HepG2 (cell line): Measurements from ENCODE around the gene PIGV. TPM values are rescaled to one million over a fixed set of nuclear protein-coding genes. Genes with fewer than 3 reads are reported as not detected.
A peak's percentile ranks its signal among the peaks of the same experiment; 100 is the strongest.

Source experiments
- ATRX ChIP-seq: sonication (generic); formaldehyde crosslinking; IDR thresholded peaks from 2 replicates; pipeline ENCODE4 v1.4.0; 2020; ENCODE audit warnings: missing genetic modification reagents, borderline replicate concordance
- FOXC1 ChIP-seq: sonication (generic); formaldehyde crosslinking; IDR thresholded peaks from 2 replicates; pipeline ENCODE4 v1.8.0; 2022; ENCODE audit warnings: mild to moderate bottlenecking, missing genetic modification reagents, borderline replicate concordance
- FUBP1 ChIP-seq: sonication (generic); formaldehyde crosslinking; IDR thresholded peaks from 2 replicates; pipeline ENCODE4 v1.5.1; 2020; ENCODE audit warnings: missing genetic modification reagents, mild to moderate bottlenecking, borderline replicate concordance
- GPBP1L1 ChIP-seq: sonication (generic); formaldehyde crosslinking; IDR thresholded peaks from 2 replicates; pipeline ENCODE4 v1.5.0; 2020; ENCODE audit warnings: mild to moderate bottlenecking, missing genetic modification reagents
- MAFG ChIP-seq: sonication (generic); formaldehyde crosslinking; IDR thresholded peaks from 2 replicates; pipeline ENCODE4 v1.5.1; 2020; ENCODE audit warnings: mild to moderate bottlenecking, missing genetic modification reagents
- MAZ ChIP-seq, 2 experiments: sonication (generic) in 1 of 2; formaldehyde crosslinking in 1 of 2; IDR thresholded peaks; 2 replicates each; pipeline versions ENCODE4 v1.5.0 to v1.6.1; 2012 to 2020; ENCODE audit warnings: low read depth in 2 of 2, mild to moderate bottlenecking in 2 of 2, borderline replicate concordance in 1 of 2, improper control_type of control experiment in 1 of 2, low read length in 1 of 2, missing genetic modification reagents in 1 of 2, moderate library complexity in 1 of 2
- MTF2 ChIP-seq: sonication (generic); formaldehyde crosslinking; IDR thresholded peaks from 2 replicates; pipeline ENCODE4 v1.5.0; 2020; ENCODE audit warnings: missing genetic modification reagents, borderline replicate concordance
- NFYB ChIP-seq: sonication (generic); formaldehyde crosslinking; IDR thresholded peaks from 2 replicates; pipeline ENCODE4 v1.4.0; 2020; ENCODE audit warnings: missing genetic modification reagents
- PHF5A ChIP-seq: IDR thresholded peaks from one replicate; pipeline ENCODE4 v1.6.1; 2018; ENCODE audit warnings: low read depth, missing genetic modification reagents; ENCODE audit not compliant: unreplicated experiment
- PHF8 ChIP-seq: sonication (generic); formaldehyde crosslinking; IDR thresholded peaks from 2 replicates; pipeline ENCODE4 v1.5.0; 2020; ENCODE audit warnings: missing genetic modification reagents
- RERE ChIP-seq: IDR thresholded peaks from 2 replicates; pipeline ENCODE4 v1.6.1; 2016; ENCODE audit warnings: low read depth, missing genetic modification reagents, missing compliant biosample characterization
- SNAPC5 ChIP-seq: sonication (generic); formaldehyde crosslinking; IDR thresholded peaks from 2 replicates; pipeline ENCODE4 v1.8.1; 2023; ENCODE audit warnings: mild to moderate bottlenecking, missing genetic modification reagents, borderline replicate concordance
- TRAFD1 ChIP-seq: sonication (generic); formaldehyde crosslinking; IDR thresholded peaks from 2 replicates; pipeline ENCODE4 v1.5.1; 2020; ENCODE audit warnings: missing genetic modification reagents, mild to moderate bottlenecking, borderline replicate concordance
- XRCC5 ChIP-seq: fragments of 200-400 bp; formaldehyde crosslinking; optimal IDR thresholded peaks from 2 replicates; pipeline ENCODE3; 2017; ENCODE audit warnings: mild to moderate bottlenecking, low read length
- ZNF569 ChIP-seq: sonication (generic); formaldehyde crosslinking; IDR thresholded peaks from 2 replicates; pipeline ENCODE4 v1.5.0; 2020; ENCODE audit warnings: mild to moderate bottlenecking, missing genetic modification reagents, moderate library complexity, borderline replicate concordance
- polyA plus RNA-seq, 8 experiments: library from polyadenylated mRNA; depleted of rRNA in 3 of 8; stranded (reverse) in 7 of 8; unstranded in 1 of 8; fragments of >200 nt; fragmentation: Illumina TruSeq in 4 of 8; extraction: Trizol in 4 of 8; gene quantifications; 2 replicates each; pipeline versions ENCODE4 v1.2.1 to v1.2.3, GENCODE V29; 2011 to 2016; ENCODE audit warnings: low read depth in 4 of 8, missing spikeins in 1 of 8, mixed read lengths in 1 of 8; ENCODE audit not compliant: insufficient read depth in 1 of 8
- total RNA-seq, 5 experiments: library from RNA; depleted of rRNA; stranded (reverse); fragments of >200 nt; fragmentation: Illumina TruSeq; extraction: Trizol; gene quantifications; 2 replicates each; pipeline ENCODE4 v1.2.3, GENCODE V29; 2016; ENCODE audit warnings: low read depth in 1 of 5

Gene PIGV
- total and polyA plus RNA-seq, 2 of the 13 experiments (the other 11 are each of a cell fraction or from before 2014, with no cell fraction given), result 13.5 to 22.7 TPM

- TF ChIP-seq MAZ (IDR thresholded peaks at IDR 0.05; ENCODE audit: borderline replicate concordance, low read depth, low read length), result no peak
- no peak for TF ChIP-seq MAZ (CRISPR knock-in tag; IDR thresholded peaks at IDR 0.05; ENCODE audit: low read depth)
- TF ChIP-seq SNAPC5 (CRISPR knock-in tag), result no peak
- TF ChIP-seq XRCC5, result no peak
- TF ChIP-seq TRAFD1 (CRISPR knock-in tag), result no peak
- TF ChIP-seq MAFG (CRISPR knock-in tag), result no peak
- TF ChIP-seq PHF8, result peak; percentile 46; the same call in 1 of the 2 replicates
- no peak for TF ChIP-seq GPBP1L1 (CRISPR knock-in tag)
- peak; percentile 46 for TF ChIP-seq PHF5A (CRISPR knock-in tag)
- no peak for TF ChIP-seq ZNF569
- TF ChIP-seq FOXC1, result no peak
- 0 out of 2 replicates have a peak, but pooled peaks have one; percentile 69 for TF ChIP-seq RERE
- no peak for TF ChIP-seq MTF2 (CRISPR knock-in tag)
- peak; percentile 61 for TF ChIP-seq NFYB (CRISPR knock-in tag)
- no peak for TF ChIP-seq ATRX (CRISPR knock-in tag)
- TF ChIP-seq FUBP1, result no peak
Observed at GRCh38 chr1:26784023-26784871, 3.5 kb upstream of the PIGV start (continued).
